Measurements from ENCODE around the gene RXYLT1.

The RXYLT1 gene

DNA sequence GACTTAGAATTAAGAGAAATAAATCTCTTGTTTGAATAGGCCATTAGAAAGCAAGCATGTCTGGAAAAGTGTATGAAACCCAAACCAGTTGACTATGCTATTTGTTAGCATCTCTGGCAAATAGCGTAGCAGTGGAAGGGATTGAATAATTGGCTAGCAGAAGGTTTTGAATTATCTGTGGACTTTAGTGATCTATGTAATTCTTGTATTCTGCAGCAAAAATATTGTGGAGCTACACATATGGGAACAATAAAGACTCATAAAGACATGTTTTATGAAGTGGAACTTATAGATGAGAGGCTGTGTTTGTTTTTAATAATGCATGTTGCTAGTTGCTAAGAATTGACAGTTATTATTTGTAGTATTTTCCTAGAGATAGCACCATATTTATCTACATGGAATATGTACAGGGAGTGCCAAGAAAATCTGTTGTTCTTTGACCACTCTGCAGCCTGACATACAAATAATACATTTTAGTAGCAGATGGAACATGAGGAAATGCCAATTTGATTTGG, 69.5 kb downstream of the RXYLT1 start:
- DNase-seq (ENCODE audit: low read depth) = no peak
- no peak overlapping the region for H3K4me3 ChIP-seq (replicated peaks; ENCODE audit: low read depth, low read length)
- TF ChIP-seq, protein P1, sequence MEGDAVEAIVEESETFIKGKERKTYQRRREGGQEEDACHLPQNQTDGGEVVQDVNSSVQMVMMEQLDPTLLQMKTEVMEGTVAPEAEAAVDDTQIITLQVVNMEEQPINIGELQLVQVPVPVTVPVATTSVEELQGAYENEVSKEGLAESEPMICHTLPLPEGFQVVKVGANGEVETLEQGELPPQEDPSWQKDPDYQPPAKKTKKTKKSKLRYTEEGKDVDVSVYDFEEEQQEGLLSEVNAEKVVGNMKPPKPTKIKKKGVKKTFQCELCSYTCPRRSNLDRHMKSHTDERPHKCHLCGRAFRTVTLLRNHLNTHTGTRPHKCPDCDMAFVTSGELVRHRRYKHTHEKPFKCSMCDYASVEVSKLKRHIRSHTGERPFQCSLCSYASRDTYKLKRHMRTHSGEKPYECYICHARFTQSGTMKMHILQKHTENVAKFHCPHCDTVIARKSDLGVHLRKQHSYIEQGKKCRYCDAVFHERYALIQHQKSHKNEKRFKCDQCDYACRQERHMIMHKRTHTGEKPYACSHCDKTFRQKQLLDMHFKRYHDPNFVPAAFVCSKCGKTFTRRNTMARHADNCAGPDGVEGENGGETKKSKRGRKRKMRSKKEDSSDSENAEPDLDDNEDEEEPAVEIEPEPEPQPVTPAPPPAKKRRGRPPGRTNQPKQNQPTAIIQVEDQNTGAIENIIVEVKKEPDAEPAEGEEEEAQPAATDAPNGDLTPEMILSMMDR (IDR thresholded peaks at IDR 0.05; ENCODE audit: low read length, missing control alignments) = no peak

DNA sequence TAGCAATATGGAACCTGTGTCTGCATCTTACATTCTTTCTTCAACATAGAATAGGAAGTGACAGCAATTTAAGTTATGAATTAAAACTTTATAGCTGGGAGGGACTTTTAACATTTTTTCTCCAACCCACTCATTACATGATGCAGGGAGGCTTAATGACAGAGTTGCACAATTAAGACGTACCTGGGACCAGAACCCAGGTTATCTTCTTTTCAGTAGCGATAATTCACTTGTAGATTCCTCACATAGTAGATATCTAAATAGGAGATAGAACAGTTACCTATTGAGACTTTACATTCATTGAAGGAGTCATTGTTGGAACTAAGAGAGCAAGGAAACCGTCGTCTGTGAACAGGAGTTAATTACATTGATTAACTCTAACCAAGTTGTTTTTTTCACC, 69.9 kb downstream of the RXYLT1 start:
- TF ChIP-seq, protein P1 (IDR thresholded peaks at IDR 0.05; ENCODE audit: low read length, missing control alignments) = no peak
- no peak for DNase-seq (ENCODE audit: low read depth)
- no peak overlapping the region for H3K4me3 ChIP-seq (replicated peaks; ENCODE audit: low read depth, low read length)

DNA sequence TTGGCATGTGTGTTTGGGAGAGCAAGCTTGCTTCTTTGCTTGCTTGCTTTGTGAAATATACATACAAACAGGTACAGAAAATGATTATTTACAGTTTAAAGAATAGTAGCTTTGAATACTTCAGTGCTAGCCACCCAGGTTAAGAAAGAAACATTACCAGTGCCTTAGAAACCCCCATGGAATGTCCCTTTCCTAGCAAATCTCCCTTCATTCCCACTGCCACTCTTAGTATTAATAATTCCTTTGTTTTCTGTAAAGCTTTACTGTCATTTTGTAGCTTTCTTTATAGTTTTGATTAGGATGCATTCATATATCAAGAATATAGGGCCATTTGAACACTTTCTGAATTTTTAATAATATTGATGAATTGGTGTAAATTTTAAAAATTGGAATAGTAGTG, 74.3 kb downstream of the RXYLT1 start:
- no peak for DNase-seq (ENCODE audit: low read depth)
- TF ChIP-seq, protein P1 (IDR thresholded peaks at IDR 0.05; ENCODE audit: low read length, missing control alignments) = no peak
- no peak overlapping the region for H3K4me3 ChIP-seq (replicated peaks; ENCODE audit: low read depth, low read length)

DNA sequence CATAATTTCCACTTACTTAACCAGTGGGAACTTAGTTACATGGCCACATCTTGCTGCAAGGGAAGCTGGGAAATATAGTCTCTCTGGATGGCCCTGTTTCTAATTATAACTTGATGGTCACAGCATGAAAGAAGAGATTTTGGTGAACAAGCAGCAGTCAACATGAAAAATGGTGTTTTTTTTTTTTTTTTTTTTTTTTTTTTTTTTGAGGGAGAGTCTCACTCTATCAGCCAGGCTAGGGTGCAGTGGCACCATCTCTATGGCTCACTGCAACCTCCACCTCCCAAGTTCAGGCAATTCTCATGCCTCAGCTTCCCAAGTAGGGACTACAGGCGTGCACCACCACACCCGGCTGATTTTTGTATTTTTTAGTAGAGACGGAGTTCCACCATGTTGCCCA, 75.6 kb downstream of the RXYLT1 start:
- TF ChIP-seq, protein P1 (IDR thresholded peaks at IDR 0.05; ENCODE audit: low read length, missing control alignments) = no peak
- H3K4me3 ChIP-seq (replicated peaks; ENCODE audit: low read depth, low read length) = no peak overlapping the region
- DNase-seq (ENCODE audit: low read depth) = no peak

DNA sequence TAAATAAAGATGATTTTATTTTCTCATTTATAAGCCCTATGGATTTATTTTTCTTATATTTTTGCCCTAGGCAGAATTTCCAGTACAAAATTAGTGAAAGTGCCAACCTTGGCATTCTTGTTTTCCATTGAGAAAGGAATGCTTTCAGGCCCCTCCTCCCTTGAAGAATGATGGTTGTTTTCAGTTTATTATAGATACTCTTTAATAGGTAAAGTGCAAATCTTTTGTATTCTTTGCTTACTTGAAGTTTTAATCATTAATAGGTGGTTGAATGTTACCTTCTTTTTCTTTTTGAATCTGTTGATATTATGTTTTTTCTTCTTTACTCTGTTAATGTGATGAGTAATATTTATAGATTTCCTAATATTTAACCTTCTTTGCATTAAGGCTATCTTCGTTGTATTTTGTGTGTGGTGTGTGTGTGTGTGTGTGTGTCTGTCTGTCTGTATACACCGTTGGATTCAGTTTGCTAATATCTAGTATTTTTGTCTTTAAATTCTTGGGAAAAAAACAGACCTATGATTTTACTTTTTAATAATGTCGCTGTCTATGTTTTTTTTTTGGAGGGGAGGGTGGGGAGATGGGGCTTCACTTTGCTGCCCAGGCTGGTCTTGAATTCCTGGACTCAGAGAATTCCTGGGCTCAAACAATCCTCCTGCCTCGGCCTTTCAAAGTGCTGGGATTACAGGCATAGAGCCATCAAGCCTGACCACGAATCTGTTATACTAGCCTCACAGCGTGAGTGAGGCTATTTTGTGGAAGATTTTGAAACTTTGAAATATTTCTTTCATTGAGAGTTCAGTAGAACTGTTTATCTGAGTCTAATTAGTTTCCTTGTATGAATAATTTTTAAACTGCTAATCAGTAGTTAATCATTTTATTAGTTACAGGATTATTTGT, 78.3 kb downstream of the RXYLT1 start:
- no peak overlapping the region for H3K4me3 ChIP-seq (replicated peaks; ENCODE audit: low read depth, low read length)
- peak; percentile 27 for DNase-seq (ENCODE audit: low read depth)
- TF ChIP-seq, protein P1 (IDR thresholded peaks at IDR 0.05; ENCODE audit: low read length, missing control alignments) = no peak
